Measurements from ENCODE around the gene SUPV3L1. TPM values are rescaled to one million over a fixed set of nuclear protein-coding genes. Genes with fewer than 3 reads are reported as not detected.
"Not testable (repeated sequence)": the region's sequence is repeated elsewhere in the genome, so short reads cannot be mapped to it uniquely, and the experiment has no call there.

Gene SUPV3L1
- total and polyA plus RNA-seq, 9 of the 15 experiments (the other 6 are each of a cell fraction or from before 2014, with no cell fraction given), result 45.2 to 156 (median 92.6) TPM

GRCh38 chr10:69250041-69250440, 70.0 kb downstream of the SUPV3L1 start:
- Histone ChIP-seq H2AFZ (ENCODE audit: low read depth, low read length) (peak overlapping the region; percentile 34; the same call in 1 of the 2 replicates), H4K20me1 (replicated peaks; ENCODE audit: control insufficient read depth, insufficient read depth, low read length) (no peaks in the 10 kb centered on the region), H3K9me3 (replicated peaks; ENCODE audit: control insufficient read depth, insufficient read depth, low read depth, low read length) (no peaks in the 10 kb centered on the region), H3K9ac (ENCODE audit: insufficient read depth in 1 of 2, low read depth in 2 of 2, low read length in 2 of 2) (peak overlapping the region in 1 of 2 experiments; percentile 70; a peak in 1 of 4 replicates), H3K4me1 (replicated peaks in 1 of 2; ENCODE audit: control insufficient read depth in 2 of 2, insufficient read depth in 2 of 2, low read length in 2 of 2) (peaks cover 0 to 16% of the 10 kb centered on the region in 2 experiments; a peak in 2 of 5 replicates), H3K36me3 (ENCODE audit: control insufficient read depth, insufficient read depth, low read length) (no peaks in the 10 kb centered on the region), H3K4me2 (ENCODE audit: insufficient read depth, low read length) (no peak overlapping the region), H3K4me3 (no peak overlapping the region), H3K27me3 (ENCODE audit: control insufficient read depth in 2 of 2, insufficient read depth in 2 of 2, low read length in 2 of 2) (no peaks in the 10 kb centered on the region), H3K27ac (ENCODE audit: extremely low read depth, low read depth, low read length) (no peak overlapping the region), H3K9me1 (ENCODE audit: control insufficient read depth, insufficient read depth, low read length) (no peaks in the 10 kb centered on the region), H3K79me2 (ENCODE audit: control insufficient read depth, insufficient read depth, low read length) (no peaks in the 10 kb centered on the region)
- no TSS peak for BruUV-seq (replicated peaks)
- CTCF ChIA-PET (ENCODE audit: low intra/inter-chr PET ratio), result no interaction called here
- intact Hi-C loops (cut with micrococcal nuclease), result no loop called here
- in situ Hi-C loops (cut with MboI), result no loop called here
- ATAC-seq (no peak), FAIRE-seq (no peak), DNase-seq (ENCODE audit: extremely low read depth in 1 of 4, low spot score in 3 of 4) (no peak)
- 73% methylated on average over 10 of the region's 14 CpGs for whole genome bisulfite sequencing (ENCODE audit: insufficient coverage, low coverage, missing lambda C conversion rate)
- POLR2A ChIA-PET, result interaction anchor here (0.5 to 0.7 kb wide), 3 partner anchors 75 to 1271 kb away, joined by 3 read pairs; no protein-coding TSS in a partner anchor
- TF ChIP-seq HNRNPLL (IDR thresholded peaks at IDR 0.05; ENCODE audit: low read depth, low read length, poor library complexity, severe bottlenecking), result no peak
- no peak for TF ChIP-seq ZNF174 (CRISPR knock-in tag; IDR thresholded peaks at IDR 0.05)
- no peak for TF ChIP-seq NEUROD1 (IDR thresholded peaks at IDR 0.05; ENCODE audit: borderline replicate concordance, low read depth, low read length, partially characterized antibody)
- no peak for TF ChIP-seq POLR3G (IDR thresholded peaks at IDR 0.05; ENCODE audit: extremely low read depth, insufficient read length, insufficient replicate concordance)
- no peak for TF ChIP-seq ZNF24 (IDR thresholded peaks at IDR 0.05)
- TF ChIP-seq IRF2 (CRISPR knock-in tag; IDR thresholded peaks at IDR 0.05), result no peak
- no peak for TF ChIP-seq ZBTB26 (CRISPR knock-in tag; IDR thresholded peaks at IDR 0.05)
- no peak for TF ChIP-seq HMG20B (CRISPR knock-in tag; IDR thresholded peaks at IDR 0.05)
- TF ChIP-seq ATF6 (CRISPR knock-in tag; IDR thresholded peaks at IDR 0.05), result no peak
- TF ChIP-seq ZNF695 (CRISPR knock-in tag; IDR thresholded peaks at IDR 0.05), result no peak
- no peak for TF ChIP-seq ZNF224 (CRISPR knock-in tag; IDR thresholded peaks at IDR 0.05)
- TF ChIP-seq GATAD2A (IDR thresholded peaks at IDR 0.05), result no peak

GRCh38 chr10:69251417-69251816, 71.4 kb downstream of the SUPV3L1 start:
- H3K27ac ChIP-seq (ENCODE audit: extremely low read depth, low read depth, low read length); in situ Hi-C loops (cut with MboI); H3K4me3 ChIP-seq; H3K9ac ChIP-seq (ENCODE audit: insufficient read depth in 1 of 2, low read depth in 2 of 2, low read length in 2 of 2); H3K4me2 ChIP-seq (ENCODE audit: insufficient read depth, low read length); H3K27me3 ChIP-seq (ENCODE audit: control insufficient read depth in 2 of 2, insufficient read depth in 2 of 2, low read length in 2 of 2); DNase-seq (ENCODE audit: extremely low read depth in 1 of 4, low spot score in 3 of 4); BruUV-seq (replicated peaks); POLR2A ChIA-PET; H3K9me3 ChIP-seq (replicated peaks; ENCODE audit: control insufficient read depth, insufficient read depth, low read depth, low read length); H3K79me2 ChIP-seq (ENCODE audit: control insufficient read depth, insufficient read depth, low read length); FAIRE-seq; H3K36me3 ChIP-seq (ENCODE audit: control insufficient read depth, insufficient read depth, low read length); intact Hi-C loops (cut with micrococcal nuclease); ATAC-seq; H3K9me1 ChIP-seq (ENCODE audit: control insufficient read depth, insufficient read depth, low read length); CTCF ChIA-PET (ENCODE audit: low intra/inter-chr PET ratio); H2AFZ ChIP-seq (ENCODE audit: low read depth, low read length); H4K20me1 ChIP-seq (replicated peaks; ENCODE audit: control insufficient read depth, insufficient read depth, low read length): not testable (repeated sequence)
- 25% methylated on average over 2 of the region's 2 CpGs for WGBS (ENCODE audit: insufficient coverage, low coverage, missing lambda C conversion rate)
- peaks cover 0 to 16% of the 10 kb centered on the region in 2 experiments; a peak in 2 of 5 replicates for H3K4me1 ChIP-seq (replicated peaks in 1 of 2; ENCODE audit: control insufficient read depth in 2 of 2, insufficient read depth in 2 of 2, low read length in 2 of 2)

Data from K562 (cell line).